ENCODE data around the gene ARHGAP19.

DNA sequence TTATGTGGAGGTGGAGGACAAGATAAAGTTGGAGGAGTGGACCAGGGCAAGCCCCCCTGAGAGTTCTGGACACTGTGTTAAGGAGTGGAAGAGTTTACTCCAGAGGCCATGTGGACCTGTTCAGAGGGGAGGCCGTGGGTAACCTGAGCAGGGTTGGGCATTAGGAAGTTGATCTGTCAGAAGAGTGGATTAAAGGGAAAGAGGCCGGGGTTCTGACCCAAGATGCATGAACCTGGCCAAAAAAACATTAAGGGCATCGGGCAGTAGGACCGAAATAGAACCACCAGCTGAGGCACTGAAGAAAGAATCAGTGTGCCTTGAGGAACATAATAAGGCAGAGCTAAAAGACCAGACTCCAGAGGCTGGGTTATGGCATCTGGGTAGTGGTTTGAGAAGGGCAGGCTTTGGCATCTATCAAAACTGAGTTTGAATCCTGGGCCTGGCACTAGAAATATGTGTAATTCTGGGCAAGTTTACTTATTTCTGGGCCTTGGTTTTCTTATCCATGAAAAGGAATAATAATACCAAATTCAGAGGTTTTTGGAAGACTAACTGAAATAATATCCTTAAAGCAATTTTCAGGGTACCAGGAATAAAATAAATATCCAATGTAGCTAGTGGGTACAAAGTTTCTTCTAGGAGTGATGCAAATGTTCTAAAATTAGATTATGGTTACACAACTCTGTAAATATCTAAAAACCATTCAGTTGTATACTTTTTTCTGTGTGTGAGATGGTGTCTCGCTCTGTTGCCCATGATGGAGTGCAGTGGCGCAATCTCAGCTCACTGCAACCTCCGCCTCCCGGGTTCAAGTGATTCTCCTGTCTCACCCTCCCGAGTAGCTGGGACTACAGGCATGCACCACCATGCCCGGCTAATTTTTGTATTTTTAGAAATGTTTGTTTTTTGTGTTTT, 15.7 kb upstream of the ARHGAP19 start:
- TF ChIP-seq, protein P1, sequence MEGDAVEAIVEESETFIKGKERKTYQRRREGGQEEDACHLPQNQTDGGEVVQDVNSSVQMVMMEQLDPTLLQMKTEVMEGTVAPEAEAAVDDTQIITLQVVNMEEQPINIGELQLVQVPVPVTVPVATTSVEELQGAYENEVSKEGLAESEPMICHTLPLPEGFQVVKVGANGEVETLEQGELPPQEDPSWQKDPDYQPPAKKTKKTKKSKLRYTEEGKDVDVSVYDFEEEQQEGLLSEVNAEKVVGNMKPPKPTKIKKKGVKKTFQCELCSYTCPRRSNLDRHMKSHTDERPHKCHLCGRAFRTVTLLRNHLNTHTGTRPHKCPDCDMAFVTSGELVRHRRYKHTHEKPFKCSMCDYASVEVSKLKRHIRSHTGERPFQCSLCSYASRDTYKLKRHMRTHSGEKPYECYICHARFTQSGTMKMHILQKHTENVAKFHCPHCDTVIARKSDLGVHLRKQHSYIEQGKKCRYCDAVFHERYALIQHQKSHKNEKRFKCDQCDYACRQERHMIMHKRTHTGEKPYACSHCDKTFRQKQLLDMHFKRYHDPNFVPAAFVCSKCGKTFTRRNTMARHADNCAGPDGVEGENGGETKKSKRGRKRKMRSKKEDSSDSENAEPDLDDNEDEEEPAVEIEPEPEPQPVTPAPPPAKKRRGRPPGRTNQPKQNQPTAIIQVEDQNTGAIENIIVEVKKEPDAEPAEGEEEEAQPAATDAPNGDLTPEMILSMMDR (conservative IDR thresholded peaks at IDR 0.05), result no peak
- TF ChIP-seq EZH2 (IDR thresholded peaks at IDR 0.05; ENCODE audit: low read depth), result no peak
